ENCODE data around the gene HIVEP3. TPM values are rescaled to one million over a fixed set of nuclear protein-coding genes. Genes with fewer than 3 reads are reported as not detected.
A peak's percentile ranks its signal among the peaks of the same experiment; 100 is the strongest.

HIVEP3 gene
- polyA plus RNA-seq, 1 donor (not counting 4 experiments of a cell fraction or from before 2014, with no cell fraction given): 1.1 TPM

GRCh38 chr1:41658431-41659158, 260.1 kb downstream of the HIVEP3 start:
- Histone ChIP-seq H2AFZ (ENCODE audit: control insufficient read depth, low read length) (no peak overlapping the region), H3K36me3 (ENCODE audit: control insufficient read depth in 2 of 2, extremely low read depth in 1 of 2, insufficient read depth in 2 of 2, low read length in 2 of 2) (no peaks in the 10 kb centered on the region), H3K4me3 (ENCODE audit: control insufficient read depth in 2 of 3, extremely low read depth in 1 of 3, insufficient read depth in 2 of 3, low read depth in 1 of 3, low read length in 3 of 3) (no peak overlapping the region), H3K27ac (ENCODE audit: control insufficient read depth, insufficient read depth, low read length) (no peak overlapping the region), H4K20me1 (ENCODE audit: control insufficient read depth, extremely low read depth, insufficient read depth, low read length) (no peaks in the 10 kb centered on the region), H3K27me3 (ENCODE audit: control insufficient read depth, extremely low read depth, insufficient read depth, low read length) (peaks cover 5% of the 10 kb centered on the region), H3K4me2 (ENCODE audit: control insufficient read depth, extremely low read depth, insufficient read depth, low read depth, low read length) (no peak overlapping the region), H3K9ac (ENCODE audit: control insufficient read depth, extremely low read depth, insufficient read depth, low read length) (no peak overlapping the region), H3K79me2 (ENCODE audit: control insufficient read depth, insufficient read depth, low read length) (no peaks in the 10 kb centered on the region), H3K9me3 (ENCODE audit: control insufficient read depth, low read depth, low read length) (no peaks in the 10 kb centered on the region), H3K9me1 (ENCODE audit: control insufficient read depth, extremely low read depth, insufficient read depth, low read length) (no peaks in the 10 kb centered on the region), H3K4me1 (ENCODE audit: control insufficient read depth, extremely low read depth, insufficient read depth, low read length) (peaks cover 5% of the 10 kb centered on the region)
- dilution Hi-C loops (cut with MboI; ENCODE audit: extremely low pct_ligation_motif_present, low sequenced_read_pairs): no loop called here
- DNase-seq (ENCODE audit: low read depth, low spot score) (no peak), FAIRE-seq (no peak)
- no peak for TF ChIP-seq EZH2 (IDR thresholded peaks at IDR 0.05; ENCODE audit: low read length)

- no peaks in the 10 kb centered on the region for H3K9me1 ChIP-seq (ENCODE audit: control insufficient read depth, extremely low read depth, insufficient read depth, low read length)
- no peaks in the 10 kb centered on the region for H4K20me1 ChIP-seq (ENCODE audit: control insufficient read depth, extremely low read depth, insufficient read depth, low read length)
- dilution Hi-C loops (cut with MboI; ENCODE audit: extremely low pct_ligation_motif_present, low sequenced_read_pairs): no loop called here
- no peak overlapping the region for H3K9ac ChIP-seq (ENCODE audit: control insufficient read depth, extremely low read depth, insufficient read depth, low read length)
- DNase-seq (ENCODE audit: low read depth, low spot score) (no peak), FAIRE-seq (no peak)
- H3K4me2 ChIP-seq (ENCODE audit: control insufficient read depth, extremely low read depth, insufficient read depth, low read depth, low read length): no peak overlapping the region
- H3K36me3 ChIP-seq (ENCODE audit: control insufficient read depth in 2 of 2, extremely low read depth in 1 of 2, insufficient read depth in 2 of 2, low read length in 2 of 2): no peaks in the 10 kb centered on the region
- no peak overlapping the region for H3K4me3 ChIP-seq (ENCODE audit: control insufficient read depth in 2 of 3, extremely low read depth in 1 of 3, insufficient read depth in 2 of 3, low read depth in 1 of 3, low read length in 3 of 3)
- H2AFZ ChIP-seq (ENCODE audit: control insufficient read depth, low read length): no peak overlapping the region
- no peak overlapping the region for H3K27ac ChIP-seq (ENCODE audit: control insufficient read depth, insufficient read depth, low read length)
- H3K4me1 ChIP-seq (ENCODE audit: control insufficient read depth, extremely low read depth, insufficient read depth, low read length): peaks cover 5% of the 10 kb centered on the region
- no peak for TF ChIP-seq EZH2 (IDR thresholded peaks at IDR 0.05; ENCODE audit: low read length)
- TF ChIP-seq, protein P1, sequence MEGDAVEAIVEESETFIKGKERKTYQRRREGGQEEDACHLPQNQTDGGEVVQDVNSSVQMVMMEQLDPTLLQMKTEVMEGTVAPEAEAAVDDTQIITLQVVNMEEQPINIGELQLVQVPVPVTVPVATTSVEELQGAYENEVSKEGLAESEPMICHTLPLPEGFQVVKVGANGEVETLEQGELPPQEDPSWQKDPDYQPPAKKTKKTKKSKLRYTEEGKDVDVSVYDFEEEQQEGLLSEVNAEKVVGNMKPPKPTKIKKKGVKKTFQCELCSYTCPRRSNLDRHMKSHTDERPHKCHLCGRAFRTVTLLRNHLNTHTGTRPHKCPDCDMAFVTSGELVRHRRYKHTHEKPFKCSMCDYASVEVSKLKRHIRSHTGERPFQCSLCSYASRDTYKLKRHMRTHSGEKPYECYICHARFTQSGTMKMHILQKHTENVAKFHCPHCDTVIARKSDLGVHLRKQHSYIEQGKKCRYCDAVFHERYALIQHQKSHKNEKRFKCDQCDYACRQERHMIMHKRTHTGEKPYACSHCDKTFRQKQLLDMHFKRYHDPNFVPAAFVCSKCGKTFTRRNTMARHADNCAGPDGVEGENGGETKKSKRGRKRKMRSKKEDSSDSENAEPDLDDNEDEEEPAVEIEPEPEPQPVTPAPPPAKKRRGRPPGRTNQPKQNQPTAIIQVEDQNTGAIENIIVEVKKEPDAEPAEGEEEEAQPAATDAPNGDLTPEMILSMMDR (optimal IDR thresholded peaks at IDR 0.05 in 1 of 3, IDR thresholded peaks at IDR 0.05 in 1 of 3, conservative IDR thresholded peaks at IDR 0.05 in 1 of 3; ENCODE audit: extremely low read depth in 1 of 3, insufficient read depth in 2 of 3, low read length in 3 of 3): peak in 1 of 3 experiments; percentile 14
- H3K27me3 ChIP-seq (ENCODE audit: control insufficient read depth, extremely low read depth, insufficient read depth, low read length): peaks cover 5% of the 10 kb centered on the region
- H3K9me3 ChIP-seq (ENCODE audit: control insufficient read depth, low read depth, low read length): no peaks in the 10 kb centered on the region
- H3K79me2 ChIP-seq (ENCODE audit: control insufficient read depth, insufficient read depth, low read length): no peaks in the 10 kb centered on the region
Observed at GRCh38 chr1:41657679-41658295, 260.9 kb downstream of the HIVEP3 start.

Measured in keratinocyte (primary cell).